Endothelial cell (in vitro differentiated cells): ENCODE measurements around the gene SEC16A. TPM values are rescaled to one million over a fixed set of nuclear protein-coding genes. Genes with fewer than 3 reads are reported as not detected.

Experiments
- DNase-seq: peaks from one replicate; pipeline ENCODE4 v3.0.0; 2021; ENCODE audit warnings: low spot score
- H3K27ac Mint-ChIP-seq: one replicate; pipeline ENCODE4 v1.8.0; 2021; ENCODE audit warnings: mixed read lengths, inconsistent platforms; ENCODE audit not compliant: unreplicated experiment
- H3K27me3 Mint-ChIP-seq: one replicate; pipeline ENCODE4 v1.8.0; 2021; ENCODE audit warnings: mild to moderate bottlenecking, moderate library complexity, mixed read lengths, inconsistent platforms; ENCODE audit not compliant: unreplicated experiment
- H3K36me3 Mint-ChIP-seq: one replicate; pipeline ENCODE4 v1.8.0; 2021; ENCODE audit warnings: mild to moderate bottlenecking, low read depth, mixed read lengths, inconsistent platforms; ENCODE audit not compliant: unreplicated experiment
- H3K4me1 Mint-ChIP-seq: one replicate; pipeline ENCODE4 v1.8.0; 2021; ENCODE audit warnings: mild to moderate bottlenecking, mixed read lengths, inconsistent platforms; ENCODE audit not compliant: unreplicated experiment
- H3K4me3 Mint-ChIP-seq: one replicate; pipeline ENCODE4 v1.8.0; 2021; ENCODE audit warnings: mild to moderate bottlenecking, mixed read lengths, inconsistent platforms; ENCODE audit not compliant: unreplicated experiment
- H3K9me3 Mint-ChIP-seq: one replicate; pipeline ENCODE4 v1.8.0; 2021; ENCODE audit warnings: mixed read lengths, inconsistent platforms; ENCODE audit not compliant: unreplicated experiment
- total RNA-seq: library from RNA; stranded (reverse); fragmentation: NEBNext Ultra II Directional; extraction: Animal tissue kit (Norgen Biotek cat#: 25700); gene quantifications from one replicate; pipeline ENCODE4 v1.2.1, GENCODE V29; 2021; ENCODE audit not compliant: unreplicated experiment
- TF ChIP-seq, protein P1 (sequence below): fragments of 200-600 bp; sonication (generic); IDR thresholded peaks from one replicate; pipeline ENCODE4 v1.5.0; 2021; ENCODE audit warnings: antibody characterized with exemption; ENCODE audit not compliant: unreplicated experiment

Gene SEC16A
- total RNA-seq, 1 donor from 2014 or later, result 79.5 TPM

DNA sequence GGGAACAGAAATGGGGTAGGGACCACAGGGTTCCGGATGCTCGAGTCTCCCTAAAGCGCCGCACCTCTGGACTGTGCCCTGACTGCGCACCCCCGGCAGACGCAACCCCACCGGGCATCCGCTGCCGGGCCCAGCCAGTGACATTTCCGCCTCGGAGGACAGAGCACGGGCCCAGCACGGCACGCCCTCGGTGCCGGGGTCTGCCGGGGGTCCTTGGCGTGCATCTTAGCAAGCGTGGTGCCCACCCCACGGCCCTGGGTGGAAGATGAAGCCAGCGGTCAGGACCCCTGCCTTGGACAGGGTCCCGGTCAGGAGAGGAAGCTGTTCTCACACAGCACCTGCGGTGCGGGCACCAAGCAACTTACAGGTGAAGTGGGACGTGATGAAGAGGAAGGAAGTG lies 50.2 kb downstream of the SEC16A start:
- no peaks in the 10 kb centered on the region for H3K9me3 Mint-ChIP-seq
- DNase-seq, result no peak
- peaks cover 10% of the 10 kb centered on the region for H3K36me3 Mint-ChIP-seq
- H3K27ac Mint-ChIP-seq, result no peak overlapping the region
- H3K27me3 Mint-ChIP-seq, result peaks cover 5% of the 10 kb centered on the region
- TF ChIP-seq, protein P1, sequence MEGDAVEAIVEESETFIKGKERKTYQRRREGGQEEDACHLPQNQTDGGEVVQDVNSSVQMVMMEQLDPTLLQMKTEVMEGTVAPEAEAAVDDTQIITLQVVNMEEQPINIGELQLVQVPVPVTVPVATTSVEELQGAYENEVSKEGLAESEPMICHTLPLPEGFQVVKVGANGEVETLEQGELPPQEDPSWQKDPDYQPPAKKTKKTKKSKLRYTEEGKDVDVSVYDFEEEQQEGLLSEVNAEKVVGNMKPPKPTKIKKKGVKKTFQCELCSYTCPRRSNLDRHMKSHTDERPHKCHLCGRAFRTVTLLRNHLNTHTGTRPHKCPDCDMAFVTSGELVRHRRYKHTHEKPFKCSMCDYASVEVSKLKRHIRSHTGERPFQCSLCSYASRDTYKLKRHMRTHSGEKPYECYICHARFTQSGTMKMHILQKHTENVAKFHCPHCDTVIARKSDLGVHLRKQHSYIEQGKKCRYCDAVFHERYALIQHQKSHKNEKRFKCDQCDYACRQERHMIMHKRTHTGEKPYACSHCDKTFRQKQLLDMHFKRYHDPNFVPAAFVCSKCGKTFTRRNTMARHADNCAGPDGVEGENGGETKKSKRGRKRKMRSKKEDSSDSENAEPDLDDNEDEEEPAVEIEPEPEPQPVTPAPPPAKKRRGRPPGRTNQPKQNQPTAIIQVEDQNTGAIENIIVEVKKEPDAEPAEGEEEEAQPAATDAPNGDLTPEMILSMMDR, result no peak
- no peak overlapping the region for H3K4me3 Mint-ChIP-seq
- peaks cover 12% of the 10 kb centered on the region for H3K4me1 Mint-ChIP-seq

DNA sequence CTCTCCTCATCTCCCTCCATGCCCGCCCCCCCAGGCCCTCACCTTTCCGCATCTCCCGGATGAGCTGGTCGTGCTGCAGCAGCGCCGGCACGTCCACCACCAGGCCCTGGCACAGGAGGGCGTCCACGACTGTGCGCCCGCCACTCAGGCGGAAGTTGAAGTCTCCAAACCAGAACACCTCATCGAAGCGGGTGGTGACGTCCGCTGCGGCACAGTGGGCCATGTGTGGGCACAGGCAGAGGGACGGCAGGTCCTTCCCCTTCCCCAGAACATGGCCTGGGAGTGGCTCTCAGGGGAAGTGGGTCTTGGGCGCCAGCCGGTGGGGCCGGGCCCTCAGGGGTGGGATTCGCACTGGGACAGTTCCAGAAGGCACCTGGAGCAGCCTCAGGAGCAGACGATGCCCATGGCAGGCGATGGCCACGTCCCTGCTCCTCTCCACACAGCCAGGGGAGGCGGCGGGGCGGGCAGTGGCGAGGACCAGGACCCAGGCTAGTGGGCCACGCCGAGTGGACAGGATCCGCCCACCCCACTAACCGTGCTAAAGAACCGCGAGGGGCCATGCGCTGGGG lies 51.0 kb downstream of the SEC16A start:
- no peaks in the 10 kb centered on the region for H3K9me3 Mint-ChIP-seq
- peaks cover 5% of the 10 kb centered on the region for H3K4me1 Mint-ChIP-seq
- TF ChIP-seq, protein P1, result no peak
- H3K27me3 Mint-ChIP-seq, result peaks cover 4% of the 10 kb centered on the region
- no peak overlapping the region for H3K4me3 Mint-ChIP-seq
- DNase-seq, result no peak
- H3K27ac Mint-ChIP-seq, result no peak overlapping the region
- peaks cover 11% of the 10 kb centered on the region for H3K36me3 Mint-ChIP-seq

DNA sequence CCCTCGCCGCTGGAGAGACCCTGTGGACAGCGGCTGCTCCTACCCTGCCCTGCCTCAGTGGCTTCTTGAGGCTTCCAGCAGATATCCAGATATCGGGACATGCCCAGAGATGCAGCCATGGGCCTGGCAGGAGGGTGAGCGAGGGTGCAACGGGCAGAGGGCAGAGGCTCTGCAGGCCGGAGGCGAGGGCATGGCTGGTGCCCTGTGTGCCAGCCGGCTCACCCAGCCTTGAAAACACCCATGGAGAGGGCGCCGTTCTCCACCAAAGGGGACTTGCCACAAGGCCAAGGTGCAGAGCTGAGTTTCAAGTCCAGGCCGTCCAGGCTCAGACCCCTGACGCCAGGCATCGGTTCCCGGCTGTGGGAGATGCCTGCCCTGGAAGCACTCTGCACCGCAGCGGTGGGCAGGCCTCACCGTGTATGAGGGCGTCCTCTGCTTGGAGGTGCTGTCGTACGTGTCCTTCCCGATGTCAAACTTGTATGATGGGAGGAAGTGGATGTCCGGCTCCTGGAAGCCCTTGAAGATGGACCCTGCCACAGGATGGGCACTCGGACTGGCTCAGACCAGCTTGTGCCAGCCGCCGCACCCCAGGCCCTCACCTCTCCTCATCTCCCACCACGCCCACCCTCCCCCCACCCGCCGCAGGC lies 52.1 kb downstream of the SEC16A start:
- H3K36me3 Mint-ChIP-seq, result peaks cover 13% of the 10 kb centered on the region
- no peak overlapping the region for H3K4me3 Mint-ChIP-seq
- TF ChIP-seq, protein P1, result no peak
- no peaks in the 10 kb centered on the region for H3K4me1 Mint-ChIP-seq
- peaks cover 6% of the 10 kb centered on the region for H3K27me3 Mint-ChIP-seq
- no peak for DNase-seq
- H3K9me3 Mint-ChIP-seq, result no peaks in the 10 kb centered on the region
- no peak overlapping the region for H3K27ac Mint-ChIP-seq

DNA sequence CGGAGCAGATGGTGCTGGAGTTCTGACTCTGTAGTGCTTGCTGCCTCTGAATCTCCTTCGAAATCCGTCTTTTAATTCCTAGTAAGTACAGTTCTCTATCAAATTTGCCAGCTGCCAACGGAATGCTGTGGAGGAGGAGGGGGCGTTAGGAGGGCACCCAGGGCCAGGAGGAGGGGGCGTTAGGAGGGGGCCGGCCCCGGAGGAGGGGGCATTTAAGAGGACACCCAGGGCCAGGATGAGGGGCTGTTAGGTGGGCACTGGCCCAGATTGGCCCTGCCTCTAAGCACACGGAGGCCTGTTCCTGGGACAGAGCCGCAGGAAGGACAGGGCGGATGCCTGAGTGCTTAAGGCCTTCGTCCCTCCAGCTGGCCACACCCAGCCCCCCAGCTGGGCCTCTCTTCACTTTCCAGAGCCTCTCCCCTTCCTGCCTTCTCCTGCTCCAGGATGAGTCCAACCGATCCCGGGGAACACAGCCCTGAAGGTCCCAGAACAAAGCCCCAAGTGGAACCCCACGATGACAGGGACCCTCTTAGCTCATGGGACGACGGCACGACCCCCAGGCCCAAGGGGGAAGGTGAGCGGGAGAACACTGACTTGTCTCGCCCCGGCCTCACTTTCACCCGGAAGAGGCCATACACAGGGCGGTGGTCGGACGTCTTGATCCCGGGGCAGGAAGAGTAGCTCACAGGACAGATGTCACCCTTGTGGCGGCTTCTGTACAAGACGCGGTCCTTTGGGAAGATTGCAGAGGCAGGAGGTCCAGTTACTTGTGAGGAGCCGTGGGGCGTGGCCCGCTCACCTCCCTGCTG lies 53.0 kb downstream of the SEC16A start:
- DNase-seq, result no peak
- Mint-ChIP-seq H3K4me3 (peak overlapping the region; percentile 51), H3K9me3 (no peaks in the 10 kb centered on the region), H3K27ac (no peak overlapping the region), H3K4me1 (no peaks in the 10 kb centered on the region), H3K27me3 (peaks cover 6% of the 10 kb centered on the region), H3K36me3 (peaks cover 13% of the 10 kb centered on the region)
- TF ChIP-seq, protein P1, result no peak
